Gastrocnemius medialis (tissue), 4 donors: Measurements from ENCODE around the gene CAMTA1.

Experiments used
- CTCF ChIP-seq, 5 experiments: fragments of 450-650 bp in 3 of 5; fragments of 200-600 bp in 2 of 5; sonication (generic) in 2 of 5; IDR thresholded peaks in 4 of 5; conservative IDR thresholded peaks in 1 of 5; 1 replicate in 4 of 5; 2 replicates in 1 of 5; pipeline ENCODE4 v1.5.1; 2016 to 2019; ENCODE audit warnings: antibody characterized with exemption in 5 of 5, mild to moderate bottlenecking in 3 of 5, moderate library complexity in 3 of 5
- POLR2A ChIP-seq, 2 donors: fragments of 450-650 bp; IDR thresholded peaks; one replicate each; pipeline ENCODE4 v1.6.1; 2017; ENCODE audit warnings: antibody characterized with exemption in 2 of 2, mild to moderate bottlenecking in 2 of 2, moderate library complexity in 2 of 2

- TF ChIP-seq CTCF (IDR thresholded peaks at IDR 0.05 in 4 of 5, conservative IDR thresholded peaks at IDR 0.05 in 1 of 5), result no peak
- no peak for TF ChIP-seq POLR2A (IDR thresholded peaks at IDR 0.05)
Measured at GRCh38 chr1:7174980-7175906, 390.0 kb downstream of the CAMTA1 start.
